Gastroesophageal sphincter (tissue), 4 donors: ENCODE measurements around the gene GAS2. TPM values are rescaled to one million over a fixed set of nuclear protein-coding genes. Genes with fewer than 3 reads are reported as not detected.

Experiments used
- ATAC-seq: fragments of 150-250 bp; one replicate; pipeline ENCODE4 v1.9.1; 2016; ENCODE audit warnings: mild to moderate bottlenecking, moderate library complexity
- H3K27ac ChIP-seq, 4 donors: fragments of 200-600 bp; sonication (generic) in 3 of 4; 1 replicate in 3 of 4; 2 replicates in 1 of 4; pipeline ENCODE4 v1.5.1; 2016 to 2019
- H3K27me3 ChIP-seq: fragments of 200-600 bp; sonication (generic); one replicate; pipeline ENCODE4 v1.5.1; 2019
- H3K36me3 ChIP-seq, 2 donors: fragments of 200-600 bp; sonication (generic); one replicate each; pipeline ENCODE4 v1.5.1; 2019; ENCODE audit warnings: control low read depth in 1 of 2
- H3K4me1 ChIP-seq, 3 donors: fragments of 200-600 bp; sonication (generic); 1 replicate in 2 of 3; 2 replicates in 1 of 3; pipeline ENCODE4 v1.5.1; 2016 to 2019; ENCODE audit warnings: control low read depth in 2 of 3
- H3K4me3 ChIP-seq, 2 donors: fragments of 200-600 bp; sonication (generic); one replicate each; pipeline ENCODE4 v1.5.1; 2019; ENCODE audit warnings: mild to moderate bottlenecking in 1 of 2, moderate library complexity in 1 of 2
- H3K9me3 ChIP-seq, 3 donors: fragments of 200-600 bp; sonication (generic); one replicate each; pipeline ENCODE4 v1.5.1; 2017 to 2019; ENCODE audit warnings: control low read depth in 2 of 3
- EP300 ChIP-seq: sonication (generic); formaldehyde crosslinking; IDR thresholded peaks from one replicate; pipeline ENCODE4 v1.6.1; 2017; ENCODE audit warnings: antibody characterized with exemption, mild to moderate bottlenecking
- POLR2A ChIP-seq, 2 donors: fragments of 450-650 bp; IDR thresholded peaks; one replicate each; pipeline ENCODE4 v1.6.1; 2017; ENCODE audit warnings: antibody characterized with exemption in 2 of 2, mild to moderate bottlenecking in 2 of 2, moderate library complexity in 1 of 2
- POLR2AphosphoS5 ChIP-seq: sonication (generic); formaldehyde crosslinking; IDR thresholded peaks from one replicate; pipeline ENCODE4 v1.6.1; 2017; ENCODE audit warnings: antibody characterized with exemption
- WGBS, 2 donors: methylation state at CpG; one replicate each; pipeline ENCODE4 v1.1.5; 2018; ENCODE audit warnings: low coverage in 1 of 2; 5-methylcytosine and 5-hydroxymethylcytosine counted together
- total RNA-seq, 4 donors: library from RNA; depleted of rRNA; stranded (reverse); fragments of >200 nt; gene quantifications; one replicate each; pipeline ENCODE4 v1.1.0, GENCODE V29; 2016
- TF ChIP-seq, protein P1 (sequence below), 4 experiments: fragments of 200-600 bp in 2 of 4; fragments of 450-650 bp in 2 of 4; sonication (generic) in 1 of 4; IDR thresholded peaks; one replicate each; pipeline ENCODE4 v1.5.1; 2017 to 2019; ENCODE audit warnings: antibody characterized with exemption in 4 of 4, mild to moderate bottlenecking in 2 of 4, moderate library complexity in 2 of 4

GAS2 gene
- total RNA-seq, 4 donors from 2014 or later = 0.67 to 1.4 (median 0.86) TPM

DNA sequence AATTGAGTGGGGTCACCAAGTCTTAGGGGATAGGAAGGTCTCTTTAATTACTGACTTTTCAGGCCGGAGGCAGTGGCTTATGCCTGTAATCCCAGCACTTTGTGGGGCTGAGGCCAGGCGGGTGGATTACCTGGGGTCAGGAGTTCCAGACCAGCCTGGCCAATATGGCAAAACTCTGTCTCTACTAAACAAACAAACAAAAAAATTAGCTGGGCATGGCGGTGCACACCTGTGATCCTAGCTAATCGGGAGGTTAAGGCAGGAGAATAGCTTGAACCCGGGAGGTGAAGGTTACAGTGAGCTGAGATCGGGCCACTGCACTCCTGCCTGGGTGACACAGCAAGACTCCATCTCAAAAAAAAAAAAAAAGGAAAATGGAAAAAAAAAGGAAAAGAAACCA is 39.0 kb upstream of the GAS2 start:
- WGBS, 2 donors = 100% methylated on average over 5 of the region's 6 CpGs; no CpG with 5 or more reads in 1 of the 2 donors
- ATAC-seq = no peak
- Histone ChIP-seq H3K27me3 (no peaks in the 10 kb centered on the region), H3K9me3 (no peaks in the 10 kb centered on the region), H3K4me1 (peaks cover 0 to 27% (median 2%) of the 10 kb centered on the region in 3 donors), H3K4me3 (no peak overlapping the region), H3K36me3 (no peaks in the 10 kb centered on the region), H3K27ac (no peak overlapping the region)
- TF ChIP-seq, protein P1, sequence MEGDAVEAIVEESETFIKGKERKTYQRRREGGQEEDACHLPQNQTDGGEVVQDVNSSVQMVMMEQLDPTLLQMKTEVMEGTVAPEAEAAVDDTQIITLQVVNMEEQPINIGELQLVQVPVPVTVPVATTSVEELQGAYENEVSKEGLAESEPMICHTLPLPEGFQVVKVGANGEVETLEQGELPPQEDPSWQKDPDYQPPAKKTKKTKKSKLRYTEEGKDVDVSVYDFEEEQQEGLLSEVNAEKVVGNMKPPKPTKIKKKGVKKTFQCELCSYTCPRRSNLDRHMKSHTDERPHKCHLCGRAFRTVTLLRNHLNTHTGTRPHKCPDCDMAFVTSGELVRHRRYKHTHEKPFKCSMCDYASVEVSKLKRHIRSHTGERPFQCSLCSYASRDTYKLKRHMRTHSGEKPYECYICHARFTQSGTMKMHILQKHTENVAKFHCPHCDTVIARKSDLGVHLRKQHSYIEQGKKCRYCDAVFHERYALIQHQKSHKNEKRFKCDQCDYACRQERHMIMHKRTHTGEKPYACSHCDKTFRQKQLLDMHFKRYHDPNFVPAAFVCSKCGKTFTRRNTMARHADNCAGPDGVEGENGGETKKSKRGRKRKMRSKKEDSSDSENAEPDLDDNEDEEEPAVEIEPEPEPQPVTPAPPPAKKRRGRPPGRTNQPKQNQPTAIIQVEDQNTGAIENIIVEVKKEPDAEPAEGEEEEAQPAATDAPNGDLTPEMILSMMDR (IDR thresholded peaks at IDR 0.05) = no peak
- TF ChIP-seq POLR2AphosphoS5 = no peak
- no peak for TF ChIP-seq POLR2A (IDR thresholded peaks at IDR 0.05)
- no peak for TF ChIP-seq EP300

GRCh38 chr11:22633354-22633902 is 33.0 kb upstream of the GAS2 start:
- Histone ChIP-seq H3K27ac (no peak overlapping the region), H3K4me1 (no peaks in the 10 kb centered on the region), H3K4me3 (no peak overlapping the region), H3K27me3 (no peaks in the 10 kb centered on the region), H3K9me3 (no peaks in the 10 kb centered on the region), H3K36me3 (no peaks in the 10 kb centered on the region)
- TF ChIP-seq POLR2AphosphoS5 (no peak), POLR2A (IDR thresholded peaks at IDR 0.05) (no peak), EP300 (no peak)
- TF ChIP-seq, protein P1 (IDR thresholded peaks at IDR 0.05) = no peak
- no peak for ATAC-seq

DNA sequence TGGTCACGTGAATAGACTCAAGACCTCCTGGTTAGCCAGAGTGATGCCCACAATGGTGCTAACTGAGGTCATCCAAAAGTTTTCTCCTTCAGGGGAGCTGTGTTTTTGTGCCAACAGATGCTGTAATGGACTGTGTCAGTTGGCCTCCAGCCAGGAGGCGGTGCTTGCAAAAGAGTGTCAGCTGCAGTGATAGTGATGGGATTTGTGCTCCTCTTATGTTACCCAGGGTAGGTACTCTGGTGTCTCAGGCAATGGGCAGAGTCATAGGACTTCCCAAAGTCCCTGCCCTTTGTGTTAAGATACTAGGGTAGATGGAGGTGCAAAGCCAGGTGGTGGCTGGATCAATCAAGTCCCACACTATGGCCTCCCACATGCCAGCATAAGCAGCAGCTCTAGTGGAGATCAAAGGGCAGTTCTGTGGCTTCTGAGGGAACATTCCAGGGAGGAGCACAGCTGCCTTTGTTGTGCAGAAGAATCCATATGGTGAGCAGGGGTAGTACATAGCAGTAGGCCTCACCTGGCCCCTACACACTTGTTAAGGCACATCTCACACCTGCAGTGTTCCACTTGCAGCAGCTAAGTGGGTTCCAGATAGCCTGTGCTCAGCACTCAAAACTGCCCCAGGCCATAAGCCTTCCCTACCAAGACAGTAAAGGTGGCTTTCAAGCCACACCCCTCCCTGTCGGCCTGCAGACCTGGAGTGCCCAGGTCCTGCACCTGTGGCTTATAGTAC is 31.3 kb upstream of the GAS2 start:
- Histone ChIP-seq H3K9me3 (no peaks in the 10 kb centered on the region), H3K27me3 (no peaks in the 10 kb centered on the region), H3K27ac (no peak overlapping the region), H3K36me3 (no peaks in the 10 kb centered on the region), H3K4me1 (no peaks in the 10 kb centered on the region), H3K4me3 (no peak overlapping the region)
- TF ChIP-seq, protein P1 (IDR thresholded peaks at IDR 0.05) = no peak
- TF ChIP-seq POLR2A (IDR thresholded peaks at IDR 0.05) (no peak), POLR2AphosphoS5 (no peak), EP300 (no peak)
- 75 to 79% methylated on average over 1 to 2 of the region's 3 CpGs for WGBS, 2 donors
- ATAC-seq = no peak

GRCh38 chr11:22635689-22636088 is 30.7 kb upstream of the GAS2 start:
- H3K27ac ChIP-seq = no peak overlapping the region
- H3K4me3 ChIP-seq = no peak overlapping the region
- H3K4me1 ChIP-seq = no peaks in the 10 kb centered on the region
- no peak for ATAC-seq
- H3K36me3 ChIP-seq = no peaks in the 10 kb centered on the region
- H3K9me3 ChIP-seq = no peaks in the 10 kb centered on the region
- H3K27me3 ChIP-seq = no peaks in the 10 kb centered on the region
- TF ChIP-seq, protein P1 (IDR thresholded peaks at IDR 0.05) = no peak
- TF ChIP-seq POLR2AphosphoS5 (no peak), EP300 (no peak), POLR2A (IDR thresholded peaks at IDR 0.05) (no peak)
- 0% methylated on average over 1 of the region's 1 CpG; no CpG with 5 or more reads in 1 of the 2 donors for WGBS, 2 donors

GRCh38 chr11:22640862-22641261 is 25.5 kb upstream of the GAS2 start:
- no peaks in the 10 kb centered on the region for H3K36me3 ChIP-seq
- no peak for ATAC-seq
- 85 to 100% methylated on average over 1 to 2 of the region's 2 CpGs for WGBS, 2 donors
- no peaks in the 10 kb centered on the region for H3K4me1 ChIP-seq
- no peak overlapping the region for H3K4me3 ChIP-seq
- no peaks in the 10 kb centered on the region for H3K9me3 ChIP-seq
- no peaks in the 10 kb centered on the region for H3K27me3 ChIP-seq
- no peak overlapping the region for H3K27ac ChIP-seq
- TF ChIP-seq EP300 (no peak), POLR2A (IDR thresholded peaks at IDR 0.05) (no peak), POLR2AphosphoS5 (no peak)
- TF ChIP-seq, protein P1 (IDR thresholded peaks at IDR 0.05) = no peak
